SW 1271 (cell line): ENCODE measurements around the gene MAP3K10.

ENCODE experiments used
- DNase-seq, 2 experiments: peaks; one replicate each; lab custom pipeline; 2025; lab: John Stamatoyannopoulos, UW

MAP3K10 gene

DNA sequence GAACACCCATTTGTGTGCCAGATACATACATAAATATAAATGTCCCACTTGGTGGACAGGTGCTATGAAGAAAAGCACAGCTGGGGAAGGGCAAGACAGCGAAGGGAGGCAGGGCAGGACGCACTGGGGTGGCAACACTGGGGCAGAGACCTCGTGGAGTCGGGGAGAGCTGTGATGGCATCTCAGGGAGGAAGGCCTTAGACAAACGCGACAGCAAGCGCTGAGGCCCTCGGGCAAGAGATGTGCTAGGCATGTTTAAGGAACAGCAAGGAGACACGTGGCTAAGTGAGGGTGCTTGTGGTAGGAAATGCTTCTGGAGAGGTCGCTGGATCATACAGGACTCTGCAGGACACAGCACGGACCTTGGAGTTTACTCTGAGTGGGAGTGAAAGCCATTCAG is 58.6 kb downstream of the MAP3K10 start:
- no peak for DNase-seq

DNA sequence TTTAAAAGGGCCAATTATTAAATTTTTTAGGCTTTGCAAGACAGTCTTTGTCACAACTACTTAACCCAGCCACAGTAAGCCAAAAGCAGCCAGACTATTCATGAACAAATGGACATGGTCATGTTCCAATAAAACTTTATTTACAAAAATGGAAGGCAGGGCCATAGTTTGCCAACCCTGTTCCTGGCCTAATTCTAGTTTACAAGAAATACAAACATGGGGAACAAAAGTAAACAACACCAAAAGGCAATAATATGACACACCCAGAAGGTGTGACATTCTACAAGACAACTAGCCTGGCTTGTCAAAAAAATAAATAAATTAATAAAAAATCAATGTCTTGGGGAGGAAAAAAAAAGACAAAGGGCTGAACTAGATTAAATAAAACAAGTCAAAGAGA is 60.0 kb downstream of the MAP3K10 start:
- DNase-seq, result no peak

DNA sequence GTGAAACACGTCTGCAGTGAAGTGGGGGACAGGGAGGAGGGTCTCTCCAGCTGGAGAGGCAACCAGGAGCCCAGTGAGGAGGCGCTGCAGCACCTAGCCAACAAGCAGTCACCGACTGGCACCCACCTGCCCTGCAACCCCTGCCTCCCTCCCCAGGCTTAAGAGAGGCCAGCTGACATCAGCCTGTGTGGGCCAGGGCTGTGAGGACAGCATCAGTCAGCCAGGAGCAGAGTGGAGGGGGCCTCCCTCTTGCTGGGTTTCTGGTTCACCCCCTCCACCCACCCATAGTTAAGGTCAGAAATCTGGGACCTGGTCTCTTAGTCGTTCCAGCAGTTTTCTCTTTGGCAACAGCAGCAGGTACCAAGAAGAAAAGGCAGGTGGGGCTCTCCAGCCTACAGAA is 60.8 kb downstream of the MAP3K10 start:
- no peak for DNase-seq

DNA sequence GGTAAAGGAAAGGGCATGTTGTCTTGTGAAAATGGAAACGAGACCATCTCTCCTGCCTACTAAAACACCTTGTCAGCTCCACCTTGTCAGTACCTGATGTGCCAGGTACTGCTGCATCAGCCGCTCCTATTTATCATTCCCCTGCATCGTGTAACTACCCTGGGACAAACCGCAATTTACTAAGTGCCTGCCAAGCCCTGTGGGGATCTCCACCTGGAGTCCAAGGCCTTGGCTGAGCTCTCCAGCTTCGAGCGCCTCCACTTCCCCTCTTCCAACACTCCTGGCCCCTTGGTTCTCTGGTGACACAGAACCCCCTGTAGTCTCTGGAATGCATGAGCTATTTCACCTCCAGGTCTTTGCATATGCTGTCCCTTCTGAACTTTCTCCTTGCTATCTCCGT is 61.2 kb downstream of the MAP3K10 start:
- no peak for DNase-seq

DNA sequence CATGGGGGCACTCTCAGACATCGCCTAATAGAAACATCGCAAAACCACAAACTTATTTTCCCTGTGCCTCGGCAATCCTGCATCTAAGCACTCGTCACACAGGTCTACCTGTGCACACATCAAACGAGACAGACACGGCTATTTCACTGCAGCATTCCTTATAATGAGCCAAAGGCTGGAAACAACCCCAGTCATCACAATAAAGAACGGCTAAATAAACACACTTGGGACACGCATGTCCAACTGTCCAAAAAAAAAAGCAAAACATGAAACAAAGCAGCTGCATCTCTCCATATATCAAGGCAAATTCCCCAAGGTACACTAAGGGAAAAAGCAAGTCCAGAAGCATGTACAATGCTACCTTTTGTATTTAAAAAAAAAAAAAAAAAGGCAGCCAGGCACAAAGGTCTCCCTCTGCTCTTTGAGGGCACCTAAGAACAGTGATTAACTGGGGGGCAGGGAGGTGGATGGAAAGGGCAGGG is 62.4 kb downstream of the MAP3K10 start:
- DNase-seq, result no peak

DNA sequence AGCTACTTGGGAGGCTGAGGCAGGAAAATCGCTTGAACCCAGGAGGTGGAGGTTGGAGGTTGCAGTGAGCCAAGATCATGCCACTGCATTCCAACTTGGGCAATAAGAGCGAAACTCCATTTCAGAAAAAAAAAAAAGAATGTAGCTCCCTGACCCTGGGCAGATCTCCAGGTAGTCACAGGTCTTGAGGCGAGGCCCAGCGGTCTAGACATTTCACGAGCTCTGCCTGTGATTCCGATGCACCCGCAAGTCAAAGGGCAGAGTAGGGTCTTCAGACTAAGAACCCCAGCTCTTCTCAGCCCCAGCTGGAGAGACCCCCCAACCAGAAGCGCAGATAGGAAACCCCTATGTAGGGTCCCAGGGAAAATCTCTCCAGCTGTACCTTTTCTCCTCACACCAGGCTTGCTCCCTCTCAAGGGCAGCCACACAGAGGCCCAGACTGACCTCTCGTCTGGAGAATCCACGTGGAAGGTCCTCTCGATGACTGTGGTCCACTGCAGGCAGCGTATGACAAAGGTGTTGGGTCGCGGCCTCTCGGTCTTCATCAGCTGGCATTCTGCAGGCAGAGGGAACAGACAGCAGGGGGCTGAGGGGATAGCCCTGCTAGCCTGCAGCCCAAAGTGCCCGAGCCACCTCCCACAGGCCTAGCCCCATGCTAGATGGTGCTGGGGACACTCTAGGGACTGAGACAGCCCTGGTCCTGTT is 63.6 kb downstream of the MAP3K10 start:
- no peak for DNase-seq

DNA sequence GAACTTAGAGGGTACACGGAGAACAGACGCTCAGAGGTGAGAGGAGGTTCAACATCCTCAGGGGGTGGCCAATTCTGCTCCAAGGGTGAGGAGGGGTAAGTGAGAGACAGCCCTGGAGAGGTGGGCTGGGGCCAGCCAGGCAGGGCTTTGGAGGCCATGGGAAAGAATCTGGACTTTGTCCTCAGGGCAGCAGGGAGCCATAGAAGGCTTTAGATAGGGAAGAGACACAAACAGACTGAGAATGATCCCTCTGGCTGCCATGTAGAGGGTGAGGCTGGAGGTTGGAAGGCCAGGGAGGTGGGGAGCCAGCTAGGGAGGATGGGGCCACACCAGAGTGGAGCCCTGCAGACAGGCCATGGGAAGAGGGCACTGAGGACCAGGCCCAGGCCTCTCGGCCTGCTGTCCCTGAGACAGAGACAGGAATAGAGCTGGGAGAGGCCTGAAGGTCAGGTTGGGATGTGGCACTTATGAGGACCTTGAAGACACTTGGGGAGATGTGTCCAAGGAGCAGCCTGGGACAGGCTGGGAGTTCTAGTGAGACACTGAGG is 64.5 kb downstream of the MAP3K10 start:
- no peak for DNase-seq

DNA sequence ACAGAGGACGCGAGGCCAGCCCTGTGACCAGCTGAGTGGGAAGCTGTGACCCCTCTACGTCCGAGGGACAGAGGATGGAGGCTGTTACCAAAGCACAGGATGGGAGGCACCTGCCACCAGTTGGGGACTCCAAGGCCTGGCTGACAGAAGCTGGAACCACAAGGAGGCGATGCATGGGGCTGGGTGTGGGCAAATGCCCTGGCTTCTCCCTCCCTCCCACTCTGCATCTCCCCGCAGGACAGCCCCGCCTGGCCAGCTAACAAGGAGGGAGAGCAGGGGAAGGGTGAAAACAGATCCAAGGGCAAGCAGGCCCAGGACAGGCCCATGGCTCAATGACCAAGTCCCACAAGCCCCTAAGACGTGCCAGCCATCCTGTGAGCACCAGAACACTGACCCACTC is 65.3 kb downstream of the MAP3K10 start:
- DNase-seq, result no peak

DNA sequence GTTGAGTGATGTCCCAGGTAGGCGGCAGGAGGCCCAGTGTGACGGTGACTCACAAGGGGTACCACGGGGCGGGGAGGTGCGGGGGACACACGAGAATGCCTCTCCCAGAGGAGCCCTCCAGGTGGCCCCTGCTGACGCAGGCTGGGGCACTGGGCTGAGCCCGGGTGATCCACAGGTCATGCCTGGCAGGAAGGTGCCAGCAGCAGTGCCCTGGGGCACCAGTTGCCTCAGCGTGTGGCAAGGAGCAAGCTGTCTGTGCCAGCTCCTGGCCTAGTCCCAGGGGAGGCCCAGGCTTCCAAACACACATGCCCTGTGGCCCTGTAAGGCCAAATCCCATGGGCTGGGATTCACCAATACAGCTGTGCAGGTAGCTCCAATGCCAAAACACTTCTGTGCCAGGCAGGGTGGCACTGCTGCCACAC is 65.9 kb downstream of the MAP3K10 start:
- no peak for DNase-seq

DNA sequence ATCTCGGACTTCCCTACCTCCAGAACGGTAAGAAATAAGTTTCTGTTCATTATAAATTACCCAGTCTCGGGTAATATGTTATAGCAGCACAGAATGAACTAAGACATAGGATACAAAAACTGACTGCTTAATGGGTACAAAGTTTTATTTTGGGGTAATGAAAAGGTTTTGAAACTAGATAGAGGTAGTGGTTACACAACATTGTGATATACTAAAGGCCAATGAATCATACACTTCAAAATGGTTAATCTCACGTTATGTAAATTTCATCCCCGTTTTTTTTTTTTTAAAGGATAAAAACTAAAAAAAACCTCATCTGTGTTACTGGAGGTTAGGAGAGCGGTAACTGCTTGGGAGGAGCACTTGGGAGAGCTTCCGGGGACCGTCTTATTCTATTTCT is 70.4 kb downstream of the MAP3K10 start:
- DNase-seq, result no peak

DNA sequence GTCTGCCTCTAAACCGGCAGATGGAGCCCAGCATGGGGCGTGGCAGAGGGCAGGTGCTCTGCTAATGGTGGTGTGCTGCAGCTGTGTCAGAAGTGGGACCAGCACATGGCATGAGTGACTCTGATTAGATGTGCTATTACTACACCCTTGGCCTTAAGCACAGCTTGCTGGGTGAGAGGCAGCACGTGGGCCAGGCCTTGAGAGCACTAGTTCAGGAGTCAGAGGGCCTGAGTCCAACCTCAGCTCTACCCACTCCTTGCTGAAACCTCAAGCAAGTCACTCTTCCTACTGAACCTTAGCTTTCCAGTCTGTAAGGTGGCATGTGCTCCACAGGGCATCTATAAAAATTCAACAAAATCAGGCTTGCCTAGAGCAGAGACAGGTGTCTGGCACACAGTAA is 71.2 kb downstream of the MAP3K10 start:
- DNase-seq, result no peak

DNA sequence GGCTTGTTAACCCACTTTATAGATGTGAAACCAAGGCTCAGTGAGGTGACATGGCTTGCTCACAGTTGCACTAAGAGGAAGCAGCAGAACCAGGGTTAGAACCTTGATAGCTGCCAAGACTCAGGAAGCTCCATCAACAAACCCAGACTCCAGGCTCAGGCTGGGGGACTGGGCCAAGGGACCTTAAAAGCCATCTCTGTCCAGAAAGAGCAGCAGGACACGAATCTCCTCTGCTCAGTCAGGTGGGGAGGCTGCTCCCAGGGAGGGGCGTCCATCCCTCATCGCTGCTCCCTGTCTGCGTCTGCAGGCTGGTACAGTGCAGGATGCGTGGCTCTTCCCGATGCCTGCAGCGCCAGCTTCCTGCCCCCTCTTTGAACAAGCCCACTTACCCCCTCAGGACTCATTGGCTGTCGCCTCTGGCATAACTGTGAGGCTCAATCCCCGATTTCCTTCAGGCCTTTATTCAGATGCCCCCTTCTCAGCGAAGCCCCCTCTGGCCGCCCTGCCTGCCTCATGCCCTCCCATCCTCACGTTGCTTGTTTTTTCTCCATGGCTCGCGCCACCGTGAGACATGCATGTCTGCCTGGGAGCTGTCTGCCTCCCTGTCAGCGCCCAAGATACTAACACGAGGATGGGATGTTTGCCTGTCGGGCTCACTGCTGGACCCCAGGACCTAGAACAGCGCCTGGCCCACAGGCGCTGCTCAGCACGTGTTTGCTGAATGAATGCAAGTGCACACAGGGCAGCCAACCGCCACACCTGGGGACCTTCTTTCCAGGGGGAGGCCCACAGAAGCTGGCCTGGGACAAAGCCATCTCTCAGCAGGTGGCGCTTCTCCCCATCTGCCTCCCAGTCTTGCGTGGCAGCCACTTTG is 72.5 kb downstream of the MAP3K10 start:
- DNase-seq, result no peak

DNA sequence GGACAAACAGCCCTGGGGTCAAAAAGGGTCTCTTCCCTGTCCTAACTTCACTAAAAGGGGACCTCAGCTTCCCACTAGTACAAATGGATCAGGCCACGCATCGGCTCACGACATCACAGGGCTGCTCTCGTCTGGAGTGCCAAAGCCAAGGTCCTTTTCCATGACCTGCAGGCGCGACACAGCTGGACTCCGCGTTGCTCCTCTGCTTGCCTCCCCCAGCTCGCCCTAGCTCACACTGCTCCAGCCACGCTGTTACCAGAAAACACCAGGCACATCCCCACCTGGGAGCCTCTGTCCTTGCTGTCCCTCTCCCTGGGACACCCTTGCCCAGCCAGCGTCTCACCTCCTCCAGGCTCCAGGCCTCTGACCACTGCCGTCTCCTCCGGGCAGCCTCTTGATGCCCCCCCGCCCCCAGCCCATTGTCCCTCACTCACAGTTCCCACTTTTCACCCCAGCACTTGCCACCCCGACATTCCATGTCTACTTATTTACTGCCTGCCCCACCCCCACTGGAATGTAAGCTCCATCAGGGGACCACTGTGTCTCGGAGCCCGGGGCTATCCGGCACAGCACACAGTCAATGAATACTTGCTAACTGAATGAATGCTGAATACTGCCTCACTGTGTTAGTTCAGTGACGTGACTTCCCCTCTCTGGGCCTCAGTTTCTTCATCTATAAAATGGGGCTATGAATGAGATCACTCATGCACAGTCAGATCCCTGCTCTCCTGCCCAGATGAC is 73.3 kb downstream of the MAP3K10 start:
- DNase-seq, result no peak
